Measurements from ENCODE around the gene IGFBP2.
A peak's percentile ranks its signal among the peaks of the same experiment; 100 is the strongest.

DNA sequence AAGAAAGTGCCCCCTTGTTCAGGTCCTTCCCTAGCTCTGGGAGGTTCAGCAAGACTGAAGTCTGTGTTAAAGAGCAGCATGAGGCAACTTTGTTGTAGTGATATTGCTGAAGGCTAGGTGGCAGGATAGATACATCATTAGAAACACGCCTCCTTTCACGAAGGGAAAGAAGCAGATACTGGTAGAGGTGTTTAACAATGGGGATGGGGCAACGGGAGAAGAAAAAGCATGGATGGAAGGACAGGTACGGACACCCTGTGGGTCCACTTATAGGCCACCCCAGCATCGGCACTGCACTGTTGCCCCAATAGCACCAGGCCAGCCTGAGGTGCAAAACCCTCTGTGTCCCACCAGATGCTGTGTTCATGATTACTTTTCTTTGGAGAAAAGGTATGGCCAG is 65.7 kb downstream of the IGFBP2 start:
- TF ChIP-seq, protein P1, sequence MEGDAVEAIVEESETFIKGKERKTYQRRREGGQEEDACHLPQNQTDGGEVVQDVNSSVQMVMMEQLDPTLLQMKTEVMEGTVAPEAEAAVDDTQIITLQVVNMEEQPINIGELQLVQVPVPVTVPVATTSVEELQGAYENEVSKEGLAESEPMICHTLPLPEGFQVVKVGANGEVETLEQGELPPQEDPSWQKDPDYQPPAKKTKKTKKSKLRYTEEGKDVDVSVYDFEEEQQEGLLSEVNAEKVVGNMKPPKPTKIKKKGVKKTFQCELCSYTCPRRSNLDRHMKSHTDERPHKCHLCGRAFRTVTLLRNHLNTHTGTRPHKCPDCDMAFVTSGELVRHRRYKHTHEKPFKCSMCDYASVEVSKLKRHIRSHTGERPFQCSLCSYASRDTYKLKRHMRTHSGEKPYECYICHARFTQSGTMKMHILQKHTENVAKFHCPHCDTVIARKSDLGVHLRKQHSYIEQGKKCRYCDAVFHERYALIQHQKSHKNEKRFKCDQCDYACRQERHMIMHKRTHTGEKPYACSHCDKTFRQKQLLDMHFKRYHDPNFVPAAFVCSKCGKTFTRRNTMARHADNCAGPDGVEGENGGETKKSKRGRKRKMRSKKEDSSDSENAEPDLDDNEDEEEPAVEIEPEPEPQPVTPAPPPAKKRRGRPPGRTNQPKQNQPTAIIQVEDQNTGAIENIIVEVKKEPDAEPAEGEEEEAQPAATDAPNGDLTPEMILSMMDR (IDR thresholded peaks at IDR 0.05) = peak; percentile 73
- TF ChIP-seq POLR2AphosphoS5 (IDR thresholded peaks at IDR 0.05; ENCODE audit: low read depth, low read length) = no peak
- TF ChIP-seq, protein P2, sequence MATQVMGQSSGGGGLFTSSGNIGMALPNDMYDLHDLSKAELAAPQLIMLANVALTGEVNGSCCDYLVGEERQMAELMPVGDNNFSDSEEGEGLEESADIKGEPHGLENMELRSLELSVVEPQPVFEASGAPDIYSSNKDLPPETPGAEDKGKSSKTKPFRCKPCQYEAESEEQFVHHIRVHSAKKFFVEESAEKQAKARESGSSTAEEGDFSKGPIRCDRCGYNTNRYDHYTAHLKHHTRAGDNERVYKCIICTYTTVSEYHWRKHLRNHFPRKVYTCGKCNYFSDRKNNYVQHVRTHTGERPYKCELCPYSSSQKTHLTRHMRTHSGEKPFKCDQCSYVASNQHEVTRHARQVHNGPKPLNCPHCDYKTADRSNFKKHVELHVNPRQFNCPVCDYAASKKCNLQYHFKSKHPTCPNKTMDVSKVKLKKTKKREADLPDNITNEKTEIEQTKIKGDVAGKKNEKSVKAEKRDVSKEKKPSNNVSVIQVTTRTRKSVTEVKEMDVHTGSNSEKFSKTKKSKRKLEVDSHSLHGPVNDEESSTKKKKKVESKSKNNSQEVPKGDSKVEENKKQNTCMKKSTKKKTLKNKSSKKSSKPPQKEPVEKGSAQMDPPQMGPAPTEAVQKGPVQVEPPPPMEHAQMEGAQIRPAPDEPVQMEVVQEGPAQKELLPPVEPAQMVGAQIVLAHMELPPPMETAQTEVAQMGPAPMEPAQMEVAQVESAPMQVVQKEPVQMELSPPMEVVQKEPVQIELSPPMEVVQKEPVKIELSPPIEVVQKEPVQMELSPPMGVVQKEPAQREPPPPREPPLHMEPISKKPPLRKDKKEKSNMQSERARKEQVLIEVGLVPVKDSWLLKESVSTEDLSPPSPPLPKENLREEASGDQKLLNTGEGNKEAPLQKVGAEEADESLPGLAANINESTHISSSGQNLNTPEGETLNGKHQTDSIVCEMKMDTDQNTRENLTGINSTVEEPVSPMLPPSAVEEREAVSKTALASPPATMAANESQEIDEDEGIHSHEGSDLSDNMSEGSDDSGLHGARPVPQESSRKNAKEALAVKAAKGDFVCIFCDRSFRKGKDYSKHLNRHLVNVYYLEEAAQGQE (IDR thresholded peaks at IDR 0.05; ENCODE audit: insufficient read depth in 1 of 2, low read depth in 2 of 2, low read length in 1 of 2) = no peak
- no peak for TF ChIP-seq SIN3A (IDR thresholded peaks at IDR 0.05; ENCODE audit: borderline replicate concordance, insufficient read depth, low read depth, low read length)
